ENCODE measurements around the gene PDE4B. TPM values are rescaled to one million over a fixed set of nuclear protein-coding genes. Genes with fewer than 3 reads are reported as not detected.

The PDE4B gene
- total RNA-seq, 1 donor from 2014 or later, result 1.2 TPM

DNA sequence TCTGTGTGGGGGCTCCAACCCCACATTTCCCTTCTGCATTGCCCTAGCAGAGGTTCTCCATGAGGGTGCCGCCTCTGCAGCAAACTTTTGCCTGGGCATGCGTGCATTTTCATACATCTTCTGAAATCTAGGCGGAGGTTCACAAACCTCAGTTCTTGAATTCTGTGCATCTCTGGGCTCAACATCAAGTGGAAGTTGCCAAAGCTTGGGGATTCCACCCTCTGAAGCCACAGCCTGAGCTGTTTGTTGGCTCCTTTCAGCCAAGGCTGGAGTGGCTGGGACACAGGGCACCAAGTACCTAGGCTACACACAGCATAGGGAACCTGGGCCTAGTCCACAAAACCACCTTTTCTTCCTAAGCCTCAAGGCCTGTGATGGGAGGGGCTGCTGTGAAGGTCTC is 235.3 kb downstream of the PDE4B start:
- H3K4me1 ChIP-seq, result no peaks in the 10 kb centered on the region
- no peak overlapping the region for H3K27ac ChIP-seq
- H3K4me3 ChIP-seq, result no peak overlapping the region
- Mint-ChIP-seq H3K4me1 (no peaks in the 10 kb centered on the region), H3K36me3 (peaks cover 11% of the 10 kb centered on the region), H3K27ac (no peak overlapping the region), H3K4me3 (no peak overlapping the region), H3K27me3 (ENCODE audit: insufficient read depth, low read depth) (no peaks in the 10 kb centered on the region), H3K9me3 (peaks cover 20% of the 10 kb centered on the region)
- TF ChIP-seq, protein P1, sequence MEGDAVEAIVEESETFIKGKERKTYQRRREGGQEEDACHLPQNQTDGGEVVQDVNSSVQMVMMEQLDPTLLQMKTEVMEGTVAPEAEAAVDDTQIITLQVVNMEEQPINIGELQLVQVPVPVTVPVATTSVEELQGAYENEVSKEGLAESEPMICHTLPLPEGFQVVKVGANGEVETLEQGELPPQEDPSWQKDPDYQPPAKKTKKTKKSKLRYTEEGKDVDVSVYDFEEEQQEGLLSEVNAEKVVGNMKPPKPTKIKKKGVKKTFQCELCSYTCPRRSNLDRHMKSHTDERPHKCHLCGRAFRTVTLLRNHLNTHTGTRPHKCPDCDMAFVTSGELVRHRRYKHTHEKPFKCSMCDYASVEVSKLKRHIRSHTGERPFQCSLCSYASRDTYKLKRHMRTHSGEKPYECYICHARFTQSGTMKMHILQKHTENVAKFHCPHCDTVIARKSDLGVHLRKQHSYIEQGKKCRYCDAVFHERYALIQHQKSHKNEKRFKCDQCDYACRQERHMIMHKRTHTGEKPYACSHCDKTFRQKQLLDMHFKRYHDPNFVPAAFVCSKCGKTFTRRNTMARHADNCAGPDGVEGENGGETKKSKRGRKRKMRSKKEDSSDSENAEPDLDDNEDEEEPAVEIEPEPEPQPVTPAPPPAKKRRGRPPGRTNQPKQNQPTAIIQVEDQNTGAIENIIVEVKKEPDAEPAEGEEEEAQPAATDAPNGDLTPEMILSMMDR (IDR thresholded peaks at IDR 0.05), result no peak
- TF ChIP-seq EZH2 (IDR thresholded peaks at IDR 0.05) (no peak), EZH2phosphoT487 (IDR thresholded peaks at IDR 0.05) (no peak)
- DNase-seq (ENCODE audit: low spot score), result no peak
- H3K36me3 ChIP-seq, result no peaks in the 10 kb centered on the region
- no peak overlapping the region for H3K9ac ChIP-seq
- no peaks in the 10 kb centered on the region for H3K27me3 ChIP-seq
- no peak overlapping the region for H2AFZ ChIP-seq (replicated peaks)
- H3K9me3 ChIP-seq (ENCODE audit: low read depth), result no peaks in the 10 kb centered on the region
- H3F3A ChIP-seq (ENCODE audit: low read depth), result no peaks in the 10 kb centered on the region
- no peaks in the 10 kb centered on the region for H4K20me1 ChIP-seq (ENCODE audit: low read depth)
- no peak overlapping the region for H3K4me2 ChIP-seq
- no peaks in the 10 kb centered on the region for H3K79me2 ChIP-seq (ENCODE audit: low read depth)

DNA sequence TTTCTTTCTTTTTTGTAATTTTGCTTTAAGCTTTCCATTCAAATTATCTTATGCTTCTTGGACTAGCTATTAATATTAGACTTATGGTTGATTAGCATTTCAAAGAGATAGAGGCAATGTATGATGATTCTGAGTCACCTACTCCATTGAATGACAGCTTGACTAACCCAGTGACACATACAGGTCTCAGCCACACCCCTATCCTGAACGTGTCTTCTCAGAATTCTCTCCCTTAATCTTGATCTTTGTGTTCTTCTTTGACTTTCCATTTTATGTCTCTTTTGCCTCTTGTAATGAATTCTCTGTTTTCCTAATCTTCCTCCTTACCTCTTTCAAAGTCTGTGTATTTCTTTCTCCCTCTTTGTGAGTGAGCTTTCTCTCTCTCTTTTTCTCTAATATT is 241.1 kb downstream of the PDE4B start:
- DNase-seq (ENCODE audit: low spot score), result no peak
- no peaks in the 10 kb centered on the region for H3K4me1 Mint-ChIP-seq
- Histone ChIP-seq H3K27ac (no peak overlapping the region), H3K27me3 (no peaks in the 10 kb centered on the region), H3K4me1 (no peaks in the 10 kb centered on the region), H2AFZ (replicated peaks) (no peak overlapping the region), H3F3A (ENCODE audit: low read depth) (no peaks in the 10 kb centered on the region), H4K20me1 (ENCODE audit: low read depth) (no peaks in the 10 kb centered on the region), H3K36me3 (no peaks in the 10 kb centered on the region), H3K79me2 (ENCODE audit: low read depth) (no peaks in the 10 kb centered on the region), H3K9ac (no peak overlapping the region), H3K9me3 (ENCODE audit: low read depth) (no peaks in the 10 kb centered on the region), H3K4me3 (no peak overlapping the region), H3K4me2 (no peak overlapping the region)
- no peak overlapping the region for H3K27ac Mint-ChIP-seq
- H3K9me3 Mint-ChIP-seq, result peaks cover 19% of the 10 kb centered on the region
- no peaks in the 10 kb centered on the region for H3K27me3 Mint-ChIP-seq (ENCODE audit: insufficient read depth, low read depth)
- TF ChIP-seq, protein P1 (IDR thresholded peaks at IDR 0.05), result no peak
- TF ChIP-seq EZH2phosphoT487 (IDR thresholded peaks at IDR 0.05) (no peak), EZH2 (IDR thresholded peaks at IDR 0.05) (no peak)
- no peak overlapping the region for H3K4me3 Mint-ChIP-seq
- peaks cover 10% of the 10 kb centered on the region for H3K36me3 Mint-ChIP-seq

DNA sequence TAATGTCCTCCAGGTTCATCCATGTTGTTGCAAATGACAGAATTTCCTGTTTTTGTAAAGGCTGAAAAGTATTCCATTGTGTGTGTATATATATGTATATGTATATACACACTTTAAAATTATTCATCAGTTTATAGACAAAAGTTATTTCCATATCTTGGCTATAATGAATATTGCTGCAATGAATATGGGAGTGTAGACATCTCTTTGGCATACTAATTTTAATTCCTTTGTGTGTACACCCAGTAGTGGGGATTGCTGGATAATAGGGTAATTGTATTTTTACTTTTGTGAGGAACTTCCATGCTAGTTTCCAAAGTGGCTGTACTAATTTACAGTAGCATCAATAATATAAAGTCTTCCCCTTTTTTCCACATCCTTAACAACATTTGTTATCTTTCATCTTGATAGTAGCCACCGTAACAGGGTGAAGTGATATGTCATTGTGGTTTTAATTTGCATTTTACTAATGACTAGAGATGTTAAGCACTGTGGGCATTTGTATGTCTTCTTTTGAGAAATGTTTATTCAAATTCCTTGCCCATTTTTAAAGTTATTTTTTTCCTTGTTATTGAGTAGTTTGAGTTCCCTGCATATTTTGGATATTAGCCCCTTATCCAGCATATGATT is 243.0 kb downstream of the PDE4B start:
- Histone ChIP-seq H3K36me3 (no peaks in the 10 kb centered on the region), H3K27me3 (no peaks in the 10 kb centered on the region), H3F3A (ENCODE audit: low read depth) (no peaks in the 10 kb centered on the region), H3K4me1 (no peaks in the 10 kb centered on the region), H3K9me3 (ENCODE audit: low read depth) (no peaks in the 10 kb centered on the region), H3K79me2 (ENCODE audit: low read depth) (no peaks in the 10 kb centered on the region), H3K4me3 (no peak overlapping the region), H2AFZ (replicated peaks) (no peak overlapping the region), H4K20me1 (ENCODE audit: low read depth) (no peaks in the 10 kb centered on the region), H3K9ac (no peak overlapping the region), H3K4me2 (no peak overlapping the region), H3K27ac (no peak overlapping the region)
- Mint-ChIP-seq H3K27me3 (ENCODE audit: insufficient read depth, low read depth) (no peaks in the 10 kb centered on the region), H3K27ac (no peak overlapping the region), H3K9me3 (peaks cover 5% of the 10 kb centered on the region), H3K4me3 (no peak overlapping the region), H3K4me1 (no peaks in the 10 kb centered on the region), H3K36me3 (peaks cover 4% of the 10 kb centered on the region)
- TF ChIP-seq, protein P1 (IDR thresholded peaks at IDR 0.05), result no peak
- TF ChIP-seq EZH2phosphoT487 (IDR thresholded peaks at IDR 0.05) (no peak), EZH2 (IDR thresholded peaks at IDR 0.05) (no peak)
- no peak for DNase-seq (ENCODE audit: low spot score)
